Activated CD4-positive, alpha-beta memory T cell treated with anti-CD3 and anti-CD28 coated beads, Interleukin-2, amount 10 ng/mL, durations not matched to agents 7 days and 5 days (primary cell): ENCODE data around the gene HS6ST3. TPM values are rescaled to one million over a fixed set of nuclear protein-coding genes. Genes with fewer than 3 reads are reported as not detected.
"Not testable (repeated sequence)": the region's sequence is repeated elsewhere in the genome, so short reads cannot be mapped to it uniquely, and the experiment has no call there.

Experiments used
- CTCF ChIA-PET: fragments of 350-600 bp; sonication (Branson Sonifier 250); formaldehyde crosslinking; loops from one replicate; lab custom pipeline; 2021; ENCODE audit warnings: antibody characterized with exemption, inconsistent platforms; lab: Charles Lee
- POLR2A ChIA-PET: fragments of 350-600 bp; sonication (Branson Sonifier 250); formaldehyde crosslinking; loops from one replicate; lab custom pipeline; 2021; ENCODE audit warnings: antibody characterized with exemption; lab: Charles Lee
- DNase-seq: peaks from one replicate; pipeline ENCODE4 v3.0.0-alpha.2; 2020
- H3K27ac Mint-ChIP-seq: one replicate; pipeline ENCODE4 v1.8.0; 2021; ENCODE audit warnings: mild to moderate bottlenecking, mixed read lengths
- H3K27me3 Mint-ChIP-seq: one replicate; pipeline ENCODE4 v1.8.0; 2021; ENCODE audit warnings: mixed read lengths
- H3K36me3 Mint-ChIP-seq: one replicate; pipeline ENCODE4 v1.8.0; 2021; ENCODE audit warnings: low read depth, mixed read lengths
- H3K4me1 Mint-ChIP-seq: one replicate; pipeline ENCODE4 v1.8.0; 2021; ENCODE audit warnings: mixed read lengths
- H3K4me3 Mint-ChIP-seq: one replicate; pipeline ENCODE4 v1.8.0; 2021; ENCODE audit warnings: mild to moderate bottlenecking, mixed read lengths
- H3K9me3 Mint-ChIP-seq: one replicate; pipeline ENCODE4 v1.8.0; 2021; ENCODE audit warnings: mixed read lengths
- total RNA-seq, 2 experiments: library from RNA; stranded (reverse); gene quantifications; one replicate each; pipeline ENCODE4 v1.2.3, GENCODE V29; 2021

The HS6ST3 gene
- not detected for total RNA-seq

DNA sequence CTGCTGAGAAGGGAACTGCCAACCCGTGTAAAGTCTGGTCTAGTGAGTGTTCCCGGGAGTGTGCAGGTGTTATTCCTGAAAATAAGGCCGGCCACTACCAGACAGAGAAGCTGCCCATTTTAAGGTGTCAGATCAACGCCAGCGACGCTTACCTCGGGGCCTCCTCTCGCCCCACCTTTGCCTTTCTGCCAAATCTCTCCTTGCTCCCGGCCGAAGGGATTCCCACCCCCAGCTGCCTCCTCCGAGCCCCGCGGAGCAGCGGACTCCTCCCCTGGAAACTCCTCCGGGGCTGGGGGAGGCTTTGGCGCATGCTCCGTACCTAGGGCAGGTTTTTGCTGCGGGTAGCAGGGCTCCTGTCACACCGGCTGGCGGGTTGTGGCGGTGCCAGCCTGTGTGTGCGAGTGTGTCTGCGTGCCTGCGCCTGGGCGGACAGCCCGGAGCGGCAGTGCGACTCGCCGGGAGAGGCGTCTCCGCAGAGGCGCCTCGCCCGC, at the start of gene HS6ST3:
Gene HS6ST3, plus strand, starts transcription at position 359 of the 491 bp plus-strand sequence.
- H3K27me3 Mint-ChIP-seq: peaks cover 48% of the 10 kb centered on the region
- H3K4me1 Mint-ChIP-seq: peaks cover 4% of the 10 kb centered on the region
- DNase-seq: no peak
- no peak within 1 kb of the TSS for H3K27ac Mint-ChIP-seq
- H3K4me3 Mint-ChIP-seq: no peak within 1 kb of the TSS
- CTCF ChIA-PET: no interaction called here
- POLR2A ChIA-PET: no interaction called here
- peaks cover 2% of the 10 kb centered on the region for H3K36me3 Mint-ChIP-seq
- H3K9me3 Mint-ChIP-seq: no peaks in the 10 kb centered on the region

DNA sequence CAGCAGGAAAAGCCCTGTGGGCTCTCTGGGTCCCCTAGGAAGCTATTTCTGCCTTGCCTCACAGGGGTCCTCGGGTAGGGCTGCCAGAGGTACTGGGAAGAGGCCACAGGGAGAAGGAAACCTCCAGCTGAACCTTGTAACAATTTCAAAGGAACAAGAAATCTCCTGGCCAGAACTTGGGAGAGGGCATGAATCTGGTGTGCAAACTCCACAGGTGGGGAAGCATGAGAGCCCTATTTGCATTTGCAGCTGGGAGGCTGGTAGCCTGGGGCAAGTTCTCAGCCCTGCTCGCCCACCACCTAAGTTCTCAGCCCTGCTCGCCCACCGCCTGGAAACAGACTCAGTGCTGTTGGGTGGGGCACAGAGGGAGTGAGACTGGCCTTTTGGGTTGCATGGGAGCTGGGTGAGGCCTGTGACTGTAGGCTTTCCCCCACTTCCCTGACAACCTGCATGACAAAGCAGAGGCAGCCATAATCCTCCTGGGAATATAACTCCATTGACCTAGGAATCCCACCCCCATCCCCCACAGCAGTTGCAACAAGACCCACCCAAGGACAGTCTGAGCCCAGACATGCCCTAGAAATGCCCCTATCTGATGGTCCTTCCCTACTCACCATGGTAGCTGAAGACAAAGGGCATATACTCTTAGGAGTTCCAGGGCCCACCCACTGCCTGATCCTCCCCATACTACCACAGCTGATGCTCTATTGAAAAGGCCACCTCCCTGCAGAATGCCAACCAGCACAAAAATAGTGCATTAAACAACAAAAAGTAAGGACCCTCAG, 48.4 kb upstream of the HS6ST3 start:
- peaks cover 6% of the 10 kb centered on the region for H3K9me3 Mint-ChIP-seq
- H3K27me3 Mint-ChIP-seq: no peaks in the 10 kb centered on the region
- no peak overlapping the region for H3K27ac Mint-ChIP-seq
- H3K36me3 Mint-ChIP-seq: no peaks in the 10 kb centered on the region
- DNase-seq: no peak
- H3K4me1 Mint-ChIP-seq: no peaks in the 10 kb centered on the region
- POLR2A ChIA-PET: no interaction called here
- H3K4me3 Mint-ChIP-seq: no peak overlapping the region
- CTCF ChIA-PET: no interaction called here

DNA sequence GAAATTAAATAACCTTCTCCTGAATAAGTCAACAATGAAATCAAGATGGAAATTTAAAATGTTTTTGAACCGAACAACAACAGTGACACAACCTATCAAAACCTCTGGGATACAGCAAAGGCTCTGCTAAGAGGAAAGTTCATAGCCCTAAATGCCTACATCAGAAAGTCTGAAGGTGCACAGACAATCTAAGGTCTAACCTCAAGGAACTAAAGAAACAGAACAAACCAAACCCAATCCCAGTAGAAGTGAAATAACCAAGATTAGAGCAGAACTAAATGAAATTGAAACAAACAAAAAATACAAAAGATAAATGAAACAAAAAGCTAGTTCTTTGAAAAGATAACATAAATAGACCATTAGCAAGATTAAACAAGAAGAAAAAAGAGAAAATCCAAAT, 45.7 kb upstream of the HS6ST3 start:
- Mint-ChIP-seq H3K4me3 (no peak overlapping the region), H3K36me3 (no peaks in the 10 kb centered on the region), H3K9me3 (peaks cover 6% of the 10 kb centered on the region), H3K4me1 (no peaks in the 10 kb centered on the region), H3K27ac (no peak overlapping the region), H3K27me3 (no peaks in the 10 kb centered on the region)
- ChIA-PET POLR2A (no interaction called here), CTCF (no interaction called here)
- DNase-seq: no peak

DNA sequence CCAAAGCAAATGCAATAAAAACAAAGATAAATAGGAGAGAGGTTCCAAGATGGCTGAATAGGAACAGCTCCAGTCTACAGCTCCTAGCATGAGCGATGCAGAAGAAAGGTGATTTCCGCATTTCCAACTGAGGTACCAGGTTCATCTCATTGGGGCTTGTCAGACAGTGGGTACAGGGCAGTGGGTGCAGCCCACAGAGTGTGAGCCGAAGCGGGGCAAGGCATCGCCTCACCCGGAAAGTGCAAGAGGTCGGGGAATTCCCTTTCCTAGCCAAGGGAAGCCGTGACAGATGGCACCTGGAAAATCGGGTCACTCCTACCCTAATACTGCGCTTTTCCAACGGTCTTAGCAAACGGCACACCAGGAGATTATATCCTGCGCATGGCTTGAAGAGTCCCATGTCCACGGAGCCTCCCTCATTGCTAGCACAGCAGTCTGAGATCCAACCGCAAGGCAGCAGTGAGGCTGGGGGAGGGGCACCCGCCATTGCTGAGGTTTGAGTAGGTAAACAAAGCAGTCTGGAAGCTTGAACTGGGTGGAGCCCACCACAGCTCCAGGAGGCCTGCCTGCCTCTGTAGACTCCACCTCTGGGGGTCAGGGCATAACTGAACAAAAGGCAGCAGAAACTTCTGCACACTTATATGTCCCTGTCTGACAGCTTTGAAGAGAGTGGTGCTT, 43.3 kb upstream of the HS6ST3 start:
- CTCF ChIA-PET, POLR2A ChIA-PET: not testable (repeated sequence)

DNA sequence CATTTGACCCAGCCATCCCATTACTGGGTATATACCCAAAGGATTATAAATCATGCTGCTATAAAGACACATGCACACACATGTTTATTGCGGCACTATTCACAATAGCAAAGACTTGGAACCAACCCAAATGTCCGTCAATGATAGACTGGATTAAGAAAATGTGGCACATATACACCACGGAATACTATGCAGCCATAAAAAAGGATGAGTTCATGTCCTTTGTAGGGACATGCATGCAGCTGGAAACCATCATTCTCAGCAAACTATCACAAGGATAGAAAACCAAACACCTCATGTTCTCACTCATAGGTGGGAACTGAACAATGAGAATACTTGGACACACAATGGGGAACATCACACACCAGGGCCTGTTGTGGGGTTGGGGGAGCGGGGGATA, 39.0 kb upstream of the HS6ST3 start:
- H3K9me3 Mint-ChIP-seq, DNase-seq, POLR2A ChIA-PET, H3K27ac Mint-ChIP-seq, H3K4me3 Mint-ChIP-seq, CTCF ChIA-PET, H3K36me3 Mint-ChIP-seq, H3K4me1 Mint-ChIP-seq: not testable (repeated sequence)
- peaks cover 11% of the 10 kb centered on the region for H3K27me3 Mint-ChIP-seq

More for the DNA sequence above, 43.3 kb upstream of the HS6ST3 start:
- not testable (repeated sequence) for H3K27me3 Mint-ChIP-seq, DNase-seq, H3K27ac Mint-ChIP-seq, H3K4me3 Mint-ChIP-seq, H3K36me3 Mint-ChIP-seq, H3K9me3 Mint-ChIP-seq, H3K4me1 Mint-ChIP-seq

DNA sequence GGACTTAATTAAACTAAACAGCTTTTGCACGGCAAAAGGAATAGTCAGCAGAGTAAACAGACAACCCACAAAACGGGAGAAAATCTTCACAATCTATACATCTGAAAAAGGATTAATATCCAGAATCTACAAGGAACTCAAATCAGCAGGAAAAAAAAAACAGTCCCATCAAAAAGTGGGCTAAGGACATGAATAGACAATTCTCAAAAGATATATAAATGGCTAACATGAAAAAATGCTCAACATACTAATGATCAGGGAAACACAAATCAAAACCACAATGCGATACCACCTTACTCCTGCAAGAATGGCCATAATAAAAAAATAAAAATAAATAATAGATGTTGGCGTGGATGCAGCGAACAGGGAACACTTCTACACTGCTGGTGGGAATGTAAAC, 38.4 kb upstream of the HS6ST3 start:
- H3K4me1 Mint-ChIP-seq, H3K9me3 Mint-ChIP-seq, H3K27ac Mint-ChIP-seq, H3K4me3 Mint-ChIP-seq, DNase-seq, CTCF ChIA-PET, POLR2A ChIA-PET, H3K36me3 Mint-ChIP-seq: not testable (repeated sequence)
- peaks cover 11% of the 10 kb centered on the region for H3K27me3 Mint-ChIP-seq

DNA sequence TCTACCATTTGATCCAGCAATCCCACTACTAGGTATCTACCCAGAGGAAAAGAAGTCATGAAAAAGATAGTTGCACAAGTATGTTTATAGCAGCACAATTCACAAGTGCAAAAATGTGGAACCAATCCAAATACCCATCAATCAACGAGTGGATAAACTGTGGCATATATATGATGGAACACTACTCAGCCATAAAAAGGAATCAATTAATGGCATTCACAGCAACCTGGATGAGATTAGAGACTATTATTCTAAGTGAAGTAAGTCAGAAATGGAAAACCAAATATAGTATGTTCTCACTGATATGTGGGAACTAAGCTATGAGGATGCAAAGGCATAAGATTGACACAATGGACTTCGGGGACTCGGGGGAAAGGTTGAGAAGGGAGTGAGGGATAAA, 38.0 kb upstream of the HS6ST3 start:
- H3K9me3 Mint-ChIP-seq, H3K36me3 Mint-ChIP-seq, DNase-seq, H3K4me1 Mint-ChIP-seq, CTCF ChIA-PET, POLR2A ChIA-PET, H3K27ac Mint-ChIP-seq, H3K4me3 Mint-ChIP-seq: not testable (repeated sequence)
- peaks cover 11% of the 10 kb centered on the region for H3K27me3 Mint-ChIP-seq

DNA sequence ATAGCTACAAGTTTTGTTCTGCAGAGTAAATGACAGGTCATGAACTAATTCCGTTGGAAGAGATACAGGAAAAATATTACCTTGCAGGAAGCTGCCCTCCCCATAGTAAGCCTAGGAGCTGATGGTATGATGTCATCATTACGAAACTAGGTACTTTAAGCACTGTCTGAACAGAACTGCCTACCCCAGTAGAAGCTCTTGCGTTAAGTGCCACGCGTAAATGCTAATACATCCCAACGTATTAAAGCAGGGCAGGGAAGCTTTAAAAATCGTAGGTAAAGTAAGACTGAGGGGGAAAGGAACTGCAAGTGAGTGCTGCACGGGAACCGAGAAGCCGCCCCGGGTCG, 37.3 kb upstream of the HS6ST3 start:
- Mint-ChIP-seq H3K27me3 (peaks cover 11% of the 10 kb centered on the region), H3K36me3 (no peaks in the 10 kb centered on the region), H3K27ac (no peak overlapping the region), H3K9me3 (no peaks in the 10 kb centered on the region), H3K4me1 (peaks cover 4% of the 10 kb centered on the region), H3K4me3 (peak overlapping the region; percentile 30)
- ChIA-PET CTCF (interaction anchor here (0.7 kb wide), 1 partner anchor 15 kb away, joined by 3 read pairs; no protein-coding TSS in a partner anchor), POLR2A (no interaction called here)
- no peak for DNase-seq

DNA sequence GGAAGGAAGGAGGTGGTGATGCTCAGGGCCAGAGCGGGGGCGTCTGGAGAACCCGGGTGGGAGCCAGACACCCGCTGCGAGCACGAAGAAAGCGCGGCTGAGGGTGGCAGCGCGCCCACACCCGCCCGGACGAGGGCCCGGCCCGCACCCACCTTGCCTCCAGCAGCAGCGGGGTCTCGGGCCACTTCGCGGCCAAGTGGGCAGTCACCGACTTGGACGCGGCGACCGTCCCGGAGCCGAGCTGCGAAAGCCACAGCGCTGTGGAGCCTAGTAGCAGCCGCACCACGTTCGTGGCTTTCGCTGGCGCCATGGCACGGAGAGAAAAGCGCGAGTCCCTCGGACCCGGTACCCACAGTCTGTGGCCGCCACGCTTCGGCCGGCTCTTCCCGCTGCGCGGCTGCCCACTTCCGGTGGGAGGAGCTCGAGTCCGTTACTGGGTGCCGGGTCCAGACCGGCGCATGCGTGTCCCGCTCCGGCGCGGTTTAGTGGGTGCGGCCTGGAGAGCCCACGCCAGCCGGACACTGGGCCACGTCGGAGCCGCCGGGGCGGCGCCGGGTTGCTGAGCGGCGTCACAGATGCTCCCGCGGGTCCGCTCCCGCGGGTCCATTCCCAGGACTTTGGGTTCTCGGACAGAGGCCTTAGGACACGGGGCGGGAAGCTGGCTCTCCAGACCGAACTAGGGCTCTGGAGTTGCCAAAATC, 36.8 kb upstream of the HS6ST3 start, which contains the start of gene UGGT2:
Gene UGGT2, minus strand, starts transcription at position 399 of the 701 bp plus-strand sequence. Its CDS starts 89 bp downstream, at position 310.
- H3K36me3 Mint-ChIP-seq: no peaks in the 10 kb centered on the region
- ChIA-PET CTCF (interaction anchor here (0.7 kb wide), 1 partner anchor 16 kb away, joined by 3 read pairs; no protein-coding TSS in a partner anchor), POLR2A (no interaction called here)
- H3K9me3 Mint-ChIP-seq: no peaks in the 10 kb centered on the region
- H3K27me3 Mint-ChIP-seq: peaks cover 11% of the 10 kb centered on the region
- DNase-seq: peak; percentile 20
- H3K4me3 Mint-ChIP-seq: peak within 1 kb of the TSS; percentile 30
- peaks cover 4% of the 10 kb centered on the region for H3K4me1 Mint-ChIP-seq
- H3K27ac Mint-ChIP-seq: no peak within 1 kb of the TSS

DNA sequence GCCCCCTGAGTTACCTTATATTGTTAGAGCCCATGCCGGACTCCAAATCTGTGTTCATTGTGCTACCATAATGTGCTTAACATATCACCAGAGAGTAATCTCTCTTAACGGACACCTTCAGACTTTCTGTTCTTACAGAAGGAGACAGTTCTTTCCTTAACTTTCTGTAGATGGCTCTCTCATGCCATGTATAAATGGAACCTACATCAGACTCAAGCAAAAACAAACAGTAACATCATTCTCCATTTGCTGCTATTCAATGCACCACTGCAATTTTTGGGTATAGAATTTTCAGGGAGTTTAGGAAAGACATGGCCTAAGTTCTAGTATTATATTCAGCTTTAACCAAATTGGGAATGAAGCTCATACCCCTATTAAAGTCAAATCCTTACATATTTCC, 24.1 kb upstream of the HS6ST3 start:
- Mint-ChIP-seq H3K4me1 (no peaks in the 10 kb centered on the region), H3K36me3 (no peaks in the 10 kb centered on the region), H3K9me3 (no peaks in the 10 kb centered on the region), H3K27ac (no peak overlapping the region), H3K4me3 (no peak overlapping the region), H3K27me3 (no peaks in the 10 kb centered on the region)
- no peak for DNase-seq
- ChIA-PET CTCF (interaction anchor here (1.2 kb wide), 1 partner anchor 44 kb away, joined by 3 read pairs; no protein-coding TSS in a partner anchor), POLR2A (no interaction called here)

DNA sequence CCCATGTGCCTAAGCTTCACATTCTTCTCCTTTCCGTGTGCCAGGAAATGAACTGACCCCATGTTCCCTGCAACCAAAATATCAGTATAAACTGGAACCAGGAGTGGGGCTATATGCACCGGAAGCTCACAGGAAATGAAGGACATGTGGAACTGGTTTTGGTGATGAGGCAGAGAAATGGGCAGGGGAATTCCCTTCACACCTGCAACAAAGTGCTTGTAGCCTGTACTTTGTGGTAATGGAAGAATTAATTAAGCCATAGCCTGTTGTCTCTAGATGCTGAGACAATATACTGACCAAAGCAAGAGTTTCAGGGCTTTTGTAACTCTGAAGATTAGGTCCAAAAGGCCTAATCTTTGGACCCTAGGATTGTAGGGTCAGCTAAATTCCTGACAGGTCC, 21.2 kb upstream of the HS6ST3 start:
- no peak overlapping the region for H3K27ac Mint-ChIP-seq
- ChIA-PET CTCF (no interaction called here), POLR2A (no interaction called here)
- DNase-seq: no peak
- no peaks in the 10 kb centered on the region for H3K27me3 Mint-ChIP-seq
- H3K4me1 Mint-ChIP-seq: no peaks in the 10 kb centered on the region
- no peaks in the 10 kb centered on the region for H3K9me3 Mint-ChIP-seq
- H3K4me3 Mint-ChIP-seq: no peak overlapping the region
- H3K36me3 Mint-ChIP-seq: no peaks in the 10 kb centered on the region

DNA sequence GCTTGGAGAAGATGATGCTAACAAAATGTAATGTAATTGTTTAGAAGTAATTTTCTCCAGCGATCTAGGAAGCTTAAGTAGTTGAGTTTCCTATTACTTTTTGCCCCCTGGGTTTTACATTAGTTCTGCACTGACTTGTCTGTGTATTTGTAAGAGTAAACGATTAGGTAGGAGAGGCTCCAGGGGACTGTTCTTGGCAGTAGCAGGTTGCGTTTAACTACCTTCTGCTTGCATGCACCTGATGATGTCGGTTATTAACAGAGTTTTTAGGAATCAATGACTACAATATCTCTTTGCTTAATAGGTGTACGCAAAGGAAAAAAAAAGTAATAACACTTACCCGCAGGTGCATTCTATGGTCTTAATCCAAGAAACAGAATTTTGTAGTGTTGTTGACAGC, 18.4 kb upstream of the HS6ST3 start:
- Mint-ChIP-seq H3K4me1 (no peaks in the 10 kb centered on the region), H3K4me3 (no peak overlapping the region), H3K27me3 (no peaks in the 10 kb centered on the region), H3K9me3 (no peaks in the 10 kb centered on the region), H3K27ac (no peak overlapping the region), H3K36me3 (no peaks in the 10 kb centered on the region)
- DNase-seq: no peak
- ChIA-PET CTCF (no interaction called here), POLR2A (no interaction called here)

DNA sequence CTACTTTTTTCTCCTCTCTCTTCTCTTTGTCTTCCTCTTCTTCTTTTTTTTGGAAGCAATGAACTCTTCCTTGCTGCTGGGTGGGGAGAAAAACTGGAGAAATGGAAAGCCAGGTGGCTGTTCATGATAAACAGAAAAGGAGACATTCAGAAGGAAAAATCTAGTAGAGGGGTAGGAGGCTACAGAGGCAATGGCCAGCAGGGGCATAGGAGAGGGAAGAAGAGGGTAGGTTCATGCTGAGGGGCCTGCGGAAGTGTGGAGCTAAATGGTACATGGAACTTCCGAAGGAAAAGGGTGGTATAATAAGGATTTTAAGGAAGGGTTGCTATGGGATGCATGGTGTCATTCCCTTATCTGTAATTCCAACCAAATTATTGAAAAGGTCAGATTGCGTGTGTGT, 17.5 kb upstream of the HS6ST3 start:
- no peaks in the 10 kb centered on the region for H3K9me3 Mint-ChIP-seq
- no peaks in the 10 kb centered on the region for H3K4me1 Mint-ChIP-seq
- DNase-seq: no peak
- H3K36me3 Mint-ChIP-seq: no peaks in the 10 kb centered on the region
- ChIA-PET CTCF (no interaction called here), POLR2A (no interaction called here)
- H3K27ac Mint-ChIP-seq: no peak overlapping the region
- no peaks in the 10 kb centered on the region for H3K27me3 Mint-ChIP-seq
- no peak overlapping the region for H3K4me3 Mint-ChIP-seq
